GM12878 (cell line): ENCODE results near the gene RNF41. TPM values are rescaled to one million over a fixed set of nuclear protein-coding genes. Genes with fewer than 3 reads are reported as not detected.

ENCODE experiments used
- ATAC-seq: fragments of 200-7000 bp; cut with Tn5 transposase; 3 replicates; pipeline ENCODE4 v1.9.1; 2020; ENCODE audit warnings: mild to moderate bottlenecking, moderate library complexity
- BruUV-seq: library from RNA; stranded (reverse); fragments of 400-500 nt; replicated peaks from 2 replicates; lab custom pipeline; 2021; lab: Mats Ljungman, UMichigan
- CTCF ChIA-PET: fragments of 300-600 bp; sonication (Branson Sonifier 250); formaldehyde crosslinking; extraction: SDS; loops from one replicate; lab custom pipeline; 2021; ENCODE audit warnings: inconsistent platforms; lab: Yijun Ruan, JAX
- POLR2A ChIA-PET: fragments of 350-600 bp; formaldehyde crosslinking; extraction: SDS; loops from one replicate; lab custom pipeline; 2021; ENCODE audit warnings: inconsistent platforms; lab: Charles Lee
- RAD21 ChIA-PET: fragments of 300-600 bp; sonication (Branson Sonifier 250); formaldehyde crosslinking; loops from one replicate; lab custom pipeline; 2023; ENCODE audit warnings: antibody characterized with exemption; ENCODE audit not compliant: unreplicated experiment; lab: Charles Lee
- SMC1A ChIA-PET: fragments of 300-600 bp; sonication (Branson Sonifier 250); formaldehyde crosslinking; loops from one replicate; lab custom pipeline; 2023; ENCODE audit not compliant: unreplicated experiment, uncharacterized antibody; lab: Charles Lee
- DNase-seq: peaks from one replicate; pipeline ENCODE4 v3.0.0-alpha.2; 2011; ENCODE audit warnings: low read depth, low spot score
- FAIRE-seq: peaks from 3 replicates; lab custom pipeline; 2011; peaks lifted over from hg19 to GRCh38; lab: Jason Lieb, UNC
- H2AFZ ChIP-seq: 2 replicates; pipeline ENCODE4 v1.6.0; 2011; ENCODE audit warnings: low read depth, low read length, control low read depth; ENCODE audit not compliant: control insufficient read depth
- H3K27ac ChIP-seq: 2 replicates; pipeline ENCODE4 v1.5.1; 2011; ENCODE audit warnings: control low read depth; ENCODE audit not compliant: control insufficient read depth, insufficient read depth
- H3K27me3 ChIP-seq, 2 experiments: replicated peaks in 1 of 2; 2 replicates each; pipeline versions ENCODE4 v1.6.0 to v1.6.1; 2011; ENCODE audit warnings: low read length in 1 of 2; ENCODE audit not compliant: control insufficient read depth in 2 of 2, insufficient read depth in 2 of 2
- H3K36me3 ChIP-seq, 2 experiments: 2 replicates each; pipeline ENCODE4 v1.5.1; 2011; ENCODE audit warnings: low read length in 1 of 2; ENCODE audit not compliant: control insufficient read depth in 2 of 2, insufficient read depth in 2 of 2
- H3K4me1 ChIP-seq: 2 replicates; pipeline ENCODE4 v1.6.1; 2011; ENCODE audit warnings: mild to moderate bottlenecking, low read length, moderate library complexity, mixed read lengths; ENCODE audit not compliant: control insufficient read depth, insufficient read depth
- H3K4me2 ChIP-seq: 2 replicates; pipeline ENCODE4 v1.6.0; 2011; ENCODE audit warnings: control low read depth; ENCODE audit not compliant: control insufficient read depth, insufficient read depth
- H3K4me3 ChIP-seq: fragments of 200-600 bp; sonication (generic); 2 replicates; pipeline ENCODE4 v1.5.1; 2016
- H3K79me2 ChIP-seq: 2 replicates; pipeline ENCODE4 v1.6.0; 2011; ENCODE audit warnings: low read length; ENCODE audit not compliant: control insufficient read depth, insufficient read depth
- H3K9ac ChIP-seq: 2 replicates; pipeline ENCODE4 v1.8.0; 2011; ENCODE audit warnings: low read length, control low read depth, mixed read lengths; ENCODE audit not compliant: control insufficient read depth, insufficient read depth
- H3K9me3 ChIP-seq: replicated peaks from 3 replicates; pipeline ENCODE4 v1.5.1; 2011; ENCODE audit warnings: mild to moderate bottlenecking, low read length; ENCODE audit not compliant: control insufficient read depth, insufficient read depth
- H4K20me1 ChIP-seq: 2 replicates; pipeline ENCODE4 v1.6.0; 2011; ENCODE audit not compliant: control insufficient read depth, insufficient read depth
- BACH1 ChIP-seq: fragments of 450-650 bp; IDR thresholded peaks from 2 replicates; pipeline ENCODE4 v1.6.1; 2017; ENCODE audit warnings: mild to moderate bottlenecking, borderline replicate concordance
- PML ChIP-seq: IDR thresholded peaks from 2 replicates; pipeline ENCODE4 v1.6.1; 2012; ENCODE audit warnings: low read length, inconsistent platforms
- POU2F2 ChIP-seq: IDR thresholded peaks from 3 replicates; pipeline ENCODE4 v1.6.1; 2011; ENCODE audit warnings: low read depth, mild to moderate bottlenecking, low read length, borderline replicate concordance
- SPI1 ChIP-seq: IDR thresholded peaks from 2 replicates; pipeline ENCODE4 v1.6.1; 2011; ENCODE audit warnings: low read depth, mild to moderate bottlenecking, low read length, moderate library complexity, borderline replicate concordance; ENCODE audit not compliant: insufficient read depth
- STAT3 ChIP-seq: IDR thresholded peaks from 2 replicates; pipeline ENCODE4 v1.6.1; 2011; ENCODE audit warnings: low read depth, low read length, improper control_type of control experiment
- TAF1 ChIP-seq: IDR thresholded peaks from 2 replicates; pipeline ENCODE4 v1.6.1; 2011; ENCODE audit warnings: mild to moderate bottlenecking, low read depth, low read length, borderline replicate concordance
- WGBS: methylation state at CpG from one replicate; pipeline ENCODE4 v1.1.6; 2016; ENCODE audit warnings: low lambda C conversion rate; ENCODE audit not compliant: insufficient replicate concordance, insufficient coverage; ENCODE audit errors: missing lambda C conversion rate; 5-methylcytosine and 5-hydroxymethylcytosine counted together
- in situ Hi-C: fragments of 300-500 bp; cut with MboI; formaldehyde crosslinking; loops from 9 replicates; pipeline ENCODE4 v1.14.3; 2018; ENCODE audit warnings: mixed read lengths
- intact Hi-C: fragments of 100-400 bp; cut with micrococcal nuclease; formaldehyde crosslinking; loops from one replicate; pipeline ENCODE4 v1.14.2; 2022; ENCODE audit not compliant: unreplicated experiment
- polyA plus RNA-seq, 11 experiments: library from polyadenylated mRNA; depleted of rRNA in 4 of 11; unstranded in 6 of 11; stranded (reverse) in 5 of 11; fragments of >200 nt; fragmentation: Nextera tagmentation in 4 of 11; fragmentation: Illumina TruSeq in 1 of 11; extraction: Ambion mirVana in 4 of 11; extraction: Trizol in 1 of 11; gene quantifications; 1 replicate in 1 of 11; 2 replicates in 10 of 11; pipeline versions ENCODE4 v1.2.1 to v1.2.3, GENCODE V29; 2011 to 2016; ENCODE audit warnings: inconsistent platforms in 2 of 11, missing spikeins in 2 of 11, low read depth in 1 of 11
- total RNA-seq, 4 experiments: library from RNA; depleted of rRNA in 3 of 4; stranded (reverse); fragments of >200 nt in 3 of 4; fragmentation: Illumina TruSeq in 1 of 4; extraction: Trizol in 1 of 4; gene quantifications; 2 replicates each; pipeline versions ENCODE4 v1.2.1 to v1.2.3, GENCODE V29; 2013 to 2021
- TF ChIP-seq, protein P1 (sequence below): fragments of 450-650 bp; IDR thresholded peaks from 2 replicates; pipeline ENCODE4 v1.6.1; 2018; ENCODE audit warnings: mild to moderate bottlenecking, low read depth, moderate library complexity; ENCODE audit not compliant: partially characterized antibody

Gene RNF41
- total and polyA plus RNA-seq, 10 of the 15 experiments (the other 5 are each of a cell fraction or from before 2014, with no cell fraction given), result 11.1 to 47.8 (median 30.6) TPM

- FAIRE-seq (no peak), ATAC-seq (no peak), DNase-seq (no peak)
- 100% methylated on average over 2 of the region's 2 CpGs for WGBS
- Histone ChIP-seq H3K9me3 (no peaks in the 10 kb centered on the region), H3K79me2 (peaks cover 27% of the 10 kb centered on the region), H3K4me3 (peak overlapping the region; percentile 98), H4K20me1 (no peaks in the 10 kb centered on the region; the same call in 1 of the 2 replicates), H3K36me3 (peaks cover 6 to 7% of the 10 kb centered on the region in 2 experiments), H2AFZ (no peak overlapping the region), H3K4me2 (peak overlapping the region; percentile 72), H3K4me1 (0 out of 2 replicates have a peak, but pooled peaks cover 4% of the 10 kb centered on the region), H3K9ac (no peak overlapping the region), H3K27ac (0 out of 2 replicates have a peak overlapping the region, but pooled peaks have one; percentile 42), H3K27me3 (no peaks in the 10 kb centered on the region)
- in situ Hi-C loops (loop anchor here (5.0 kb wide), 1 partner anchor 55 kb away; no protein-coding TSS in a partner anchor), intact Hi-C loops (loop anchor here (10.0 kb wide), 1 partner anchor 452 kb away; no protein-coding TSS in a partner anchor)
- ChIA-PET CTCF (interaction anchor here (1.7 to 8.9 kb wide), 5 partner anchors 12 to 68 kb away, joined by 6 to 129 read pairs (median 11); partner anchors contain the start of genes ESYT1, MYL6 and ZC3H10), SMC1A (interaction anchor here (0.9 to 6.2 kb wide), 6 partner anchors 24 to 68 kb away, joined by 3 to 68 read pairs (median 8); partner anchors contain the start of genes ESYT1, MYL6 and ZC3H10), POLR2A (interaction anchor here (1.0 to 7.7 kb wide), 5 partner anchors 24 to 173 kb away, joined by 3 to 68 read pairs (median 44); partner anchors contain the start of genes ESYT1, RNF41, STAT2 and ZC3H10), RAD21 (interaction anchor here (0.9 to 4.6 kb wide), 5 partner anchors 35 to 448 kb away, joined by 3 to 98 read pairs (median 32); partner anchors contain the start of genes ESYT1, PA2G4, RNF41 and ZC3H10)
- TF ChIP-seq BACH1 (no peak), TAF1 (no peak), PML (no peak), POU2F2 (no peak), SPI1 (no peak), STAT3 (no peak)
- TF ChIP-seq, protein P1, sequence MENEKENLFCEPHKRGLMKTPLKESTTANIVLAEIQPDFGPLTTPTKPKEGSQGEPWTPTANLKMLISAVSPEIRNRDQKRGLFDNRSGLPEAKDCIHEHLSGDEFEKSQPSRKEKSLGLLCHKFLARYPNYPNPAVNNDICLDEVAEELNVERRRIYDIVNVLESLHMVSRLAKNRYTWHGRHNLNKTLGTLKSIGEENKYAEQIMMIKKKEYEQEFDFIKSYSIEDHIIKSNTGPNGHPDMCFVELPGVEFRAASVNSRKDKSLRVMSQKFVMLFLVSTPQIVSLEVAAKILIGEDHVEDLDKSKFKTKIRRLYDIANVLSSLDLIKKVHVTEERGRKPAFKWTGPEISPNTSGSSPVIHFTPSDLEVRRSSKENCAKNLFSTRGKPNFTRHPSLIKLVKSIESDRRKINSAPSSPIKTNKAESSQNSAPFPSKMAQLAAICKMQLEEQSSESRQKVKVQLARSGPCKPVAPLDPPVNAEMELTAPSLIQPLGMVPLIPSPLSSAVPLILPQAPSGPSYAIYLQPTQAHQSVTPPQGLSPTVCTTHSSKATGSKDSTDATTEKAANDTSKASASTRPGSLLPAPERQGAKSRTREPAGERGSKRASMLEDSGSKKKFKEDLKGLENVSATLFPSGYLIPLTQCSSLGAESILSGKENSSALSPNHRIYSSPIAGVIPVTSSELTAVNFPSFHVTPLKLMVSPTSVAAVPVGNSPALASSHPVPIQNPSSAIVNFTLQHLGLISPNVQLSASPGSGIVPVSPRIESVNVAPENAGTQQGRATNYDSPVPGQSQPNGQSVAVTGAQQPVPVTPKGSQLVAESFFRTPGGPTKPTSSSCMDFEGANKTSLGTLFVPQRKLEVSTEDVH, result no peak
- no TSS peak for BruUV-seq
Observed at GRCh38 chr12:56186957-56187356, 34.8 kb downstream of the RNF41 start.
